Common myeloid progenitor, CD34-positive (primary cell): ENCODE measurements around the gene PADI1.

Experiments
- CTCF ChIA-PET: fragments of 350-600 bp; sonication (Branson Sonifier 250); formaldehyde crosslinking; loops from one replicate; lab custom pipeline; 2021; ENCODE audit warnings: antibody characterized with exemption; lab: Charles Lee
- POLR2A ChIA-PET: fragments of 350-600 bp; sonication (Branson Sonifier 250); formaldehyde crosslinking; loops from one replicate; lab custom pipeline; 2021; ENCODE audit warnings: antibody characterized with exemption; lab: Charles Lee
- DNase-seq, 3 donors: peaks; one replicate each; pipeline versions ENCODE4 v3.0.0 to v3.0.0-alpha.2; 2013
- H3K27ac ChIP-seq, 2 experiments: 1 replicate in 1 of 2; 2 replicates in 1 of 2; pipeline ENCODE4 v1.7.0; 2013; ENCODE audit warnings: inconsistent platforms in 2 of 2, low read length in 2 of 2, mild to moderate bottlenecking in 2 of 2, low read depth in 1 of 2, moderate library complexity in 1 of 2; ENCODE audit not compliant: severe bottlenecking in 2 of 2, insufficient read depth in 1 of 2, poor library complexity in 1 of 2
- H3K27me3 ChIP-seq, 5 experiments: replicated peaks in 2 of 5; 1 replicate in 3 of 5; 2 replicates in 2 of 5; pipeline versions ENCODE4 v1.6.1 to v1.7.0; 2013; ENCODE audit warnings: low read length in 4 of 5, mild to moderate bottlenecking in 2 of 5, moderate library complexity in 2 of 5, inconsistent platforms in 1 of 5; ENCODE audit not compliant: insufficient read depth in 5 of 5, control insufficient read depth in 4 of 5
- H3K36me3 ChIP-seq, 4 experiments: 1 replicate in 2 of 4; 2 replicates in 2 of 4; pipeline versions ENCODE4 v1.6.1 to v1.7.0; 2013; ENCODE audit warnings: low read length in 3 of 4, control low read depth in 1 of 4, mild to moderate bottlenecking in 1 of 4; ENCODE audit not compliant: control insufficient read depth in 4 of 4, insufficient read depth in 4 of 4
- H3K4me1 ChIP-seq, 4 experiments: 1 replicate in 3 of 4; 2 replicates in 1 of 4; pipeline versions ENCODE4 v1.6.1 to v1.7.1; 2013; ENCODE audit warnings: low read length in 3 of 4, mild to moderate bottlenecking in 3 of 4, control low read depth in 1 of 4, inconsistent platforms in 1 of 4, moderate library complexity in 1 of 4; ENCODE audit not compliant: control insufficient read depth in 4 of 4, insufficient read depth in 4 of 4; ENCODE audit errors: control extremely low read depth in 1 of 4
- H3K4me3 ChIP-seq, 7 experiments: 1 replicate in 4 of 7; 2 replicates in 3 of 7; pipeline versions ENCODE4 v1.5.1 to v1.7.0; 2013; ENCODE audit warnings: mild to moderate bottlenecking in 7 of 7, low read length in 6 of 7, moderate library complexity in 6 of 7, inconsistent platforms in 2 of 7, low read depth in 2 of 7, control low read depth in 1 of 7; ENCODE audit not compliant: insufficient read depth in 4 of 7, control insufficient read depth in 1 of 7; ENCODE audit errors: extremely low read depth in 1 of 7
- H3K9me3 ChIP-seq, 5 experiments: 1 replicate in 4 of 5; 2 replicates in 1 of 5; pipeline versions ENCODE4 v1.6.1 to v1.7.1; 2013; ENCODE audit warnings: low read length in 4 of 5, mild to moderate bottlenecking in 2 of 5, inconsistent platforms in 1 of 5, low read depth in 1 of 5, moderate library complexity in 1 of 5; ENCODE audit not compliant: control insufficient read depth in 4 of 5, insufficient read depth in 2 of 5; ENCODE audit errors: control extremely low read depth in 1 of 5
- WGBS: methylation state at CpG from one replicate; pipeline ENCODE4 v1.1.5; 2013; ENCODE audit not compliant: insufficient coverage; 5-methylcytosine and 5-hydroxymethylcytosine counted together

The PADI1 gene

GRCh38 chr1:17215545-17215890, 10.6 kb downstream of the PADI1 start:
- peaks cover 0 to 5% (median 0%) of the 10 kb centered on the region in 5 experiments for H3K27me3 ChIP-seq
- no peak overlapping the region for H3K4me3 ChIP-seq
- DNase-seq = no peak
- peaks cover 4 to 51% (median 33%) of the 10 kb centered on the region in 4 experiments for H3K4me1 ChIP-seq
- H3K27ac ChIP-seq = no peak overlapping the region
- H3K36me3 ChIP-seq = no peaks in the 10 kb centered on the region
- POLR2A ChIA-PET = interaction anchor here (0.6 kb wide), 1 partner anchor 149 kb away, joined by 3 read pairs; no protein-coding TSS in a partner anchor
- CTCF ChIA-PET = interaction anchor here (0.6 to 1.8 kb wide), 5 partner anchors 11 to 46 kb away, joined by 3 to 8 read pairs (median 4); no protein-coding TSS in a partner anchor
- WGBS = 100% methylated on average over 5 of the region's 6 CpGs
- H3K9me3 ChIP-seq = no peaks in the 10 kb centered on the region

GRCh38 chr1:17216078-17216477, 11.2 kb downstream of the PADI1 start:
- Histone ChIP-seq H3K36me3 (no peaks in the 10 kb centered on the region), H3K27me3 (peaks cover 0 to 5% (median 0%) of the 10 kb centered on the region in 5 experiments), H3K4me1 (peaks cover 4 to 46% (median 31%) of the 10 kb centered on the region in 4 experiments), H3K4me3 (no peak overlapping the region), H3K27ac (no peak overlapping the region), H3K9me3 (no peaks in the 10 kb centered on the region)
- ChIA-PET CTCF (interaction anchor here (1.3 to 1.6 kb wide), 3 partner anchors 17 to 47 kb away, joined by 3 to 8 read pairs (median 4); no protein-coding TSS in a partner anchor), POLR2A (interaction anchor here (0.6 kb wide), 1 partner anchor 150 kb away, joined by 3 read pairs; no protein-coding TSS in a partner anchor)
- WGBS = 86% methylated on average over 5 of the region's 5 CpGs
- no peak for DNase-seq

- Histone ChIP-seq H3K4me1 (peaks cover 4 to 33% (median 19%) of the 10 kb centered on the region in 4 experiments), H3K27me3 (peaks cover 0 to 5% (median 0%) of the 10 kb centered on the region in 5 experiments), H3K4me3 (no peak overlapping the region), H3K27ac (no peak overlapping the region), H3K36me3 (no peaks in the 10 kb centered on the region), H3K9me3 (no peaks in the 10 kb centered on the region)
- POLR2A ChIA-PET = no interaction called here
- 100% methylated on average over 2 of the region's 3 CpGs for WGBS
- CTCF ChIA-PET = no interaction called here
- DNase-seq = no peak
Measured at GRCh38 chr1:17217607-17218006, 12.7 kb downstream of the PADI1 start.

- Histone ChIP-seq H3K4me3 (no peak overlapping the region), H3K9me3 (no peaks in the 10 kb centered on the region), H3K27me3 (peaks cover 0 to 5% (median 0%) of the 10 kb centered on the region in 5 experiments), H3K27ac (no peak overlapping the region), H3K36me3 (no peaks in the 10 kb centered on the region), H3K4me1 (peaks cover 0 to 20% (median 9%) of the 10 kb centered on the region in 4 experiments)
- ChIA-PET CTCF (no interaction called here), POLR2A (no interaction called here)
- WGBS = 95% methylated on average over 7 of the region's 7 CpGs
- DNase-seq = no peak
Measured at GRCh38 chr1:17218939-17219338, 14.0 kb downstream of the PADI1 start.

DNA sequence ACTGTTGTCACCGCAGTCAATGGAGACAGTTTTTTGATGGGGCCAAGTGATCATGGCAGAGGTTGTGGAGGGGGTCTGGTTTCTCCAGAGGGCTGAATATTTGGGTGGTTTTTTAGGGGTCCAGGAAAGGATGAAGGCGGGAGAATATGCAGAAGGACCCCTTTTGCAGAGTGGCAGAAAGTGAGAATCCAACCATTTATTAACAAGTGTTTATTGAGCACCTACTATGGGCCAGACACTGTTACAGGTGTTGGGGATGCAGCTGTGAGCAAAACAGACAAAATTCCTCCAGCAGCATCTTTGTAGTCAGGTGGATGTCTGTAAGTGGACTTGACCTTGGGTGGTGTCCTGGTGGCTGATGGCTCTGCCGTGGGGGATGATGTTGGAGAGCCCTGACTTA, 15.4 kb downstream of the PADI1 start:
- 100% methylated on average over 3 of the region's 3 CpGs for WGBS
- DNase-seq = no peak
- H3K27me3 ChIP-seq = peaks cover 0 to 5% (median 0%) of the 10 kb centered on the region in 5 experiments
- ChIA-PET CTCF (interaction anchor here (0.6 kb wide), 1 partner anchor 95 kb away, joined by 3 read pairs; no protein-coding TSS in a partner anchor), POLR2A (no interaction called here)
- H3K27ac ChIP-seq = no peak overlapping the region
- no peak overlapping the region for H3K4me3 ChIP-seq
- H3K36me3 ChIP-seq = no peaks in the 10 kb centered on the region
- no peaks in the 10 kb centered on the region for H3K9me3 ChIP-seq
- peaks cover 0 to 7% (median under 1%) of the 10 kb centered on the region in 4 experiments for H3K4me1 ChIP-seq

DNA sequence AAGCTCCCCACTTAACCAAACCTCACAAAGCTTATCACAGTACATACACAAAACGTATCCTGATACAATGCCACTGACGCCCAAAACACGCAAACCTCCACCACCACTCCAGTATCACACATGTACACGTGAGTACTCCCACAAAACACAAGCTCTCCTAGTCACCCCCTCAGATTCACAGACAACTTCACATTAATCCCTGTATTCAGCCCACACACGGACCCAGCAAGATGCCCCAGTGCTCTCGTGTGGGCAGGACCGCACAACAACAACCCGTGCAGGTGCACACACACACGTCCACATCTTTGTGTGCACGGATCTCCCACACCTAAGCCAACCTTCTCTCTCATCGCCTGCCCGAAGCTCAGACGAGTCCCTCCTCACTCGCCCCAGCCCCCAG, 17.6 kb downstream of the PADI1 start:
- WGBS = 96% methylated on average over 14 of the region's 14 CpGs
- Histone ChIP-seq H3K9me3 (no peaks in the 10 kb centered on the region), H3K4me1 (no peaks in the 10 kb centered on the region), H3K36me3 (no peaks in the 10 kb centered on the region), H3K27me3 (peaks cover 0 to 5% (median 0%) of the 10 kb centered on the region in 5 experiments), H3K27ac (no peak overlapping the region), H3K4me3 (no peak overlapping the region)
- ChIA-PET CTCF (interaction anchor here (1.0 to 2.5 kb wide), 5 partner anchors 8 to 162 kb away, joined by 3 to 7 read pairs (median 3); no protein-coding TSS in a partner anchor), POLR2A (no interaction called here)
- no peak for DNase-seq

- Histone ChIP-seq H3K4me1 (no peaks in the 10 kb centered on the region), H3K4me3 (no peak overlapping the region), H3K27me3 (no peaks in the 10 kb centered on the region), H3K27ac (no peak overlapping the region), H3K9me3 (no peaks in the 10 kb centered on the region), H3K36me3 (no peaks in the 10 kb centered on the region)
- DNase-seq = no peak
- ChIA-PET POLR2A (interaction anchor here (0.6 kb wide), 1 partner anchor 93 kb away, joined by 4 read pairs; no protein-coding TSS in a partner anchor), CTCF (interaction anchor here (1.0 to 1.7 kb wide), 2 partner anchors 13 to 34 kb away, joined by 4 to 5 read pairs; no protein-coding TSS in a partner anchor)
- WGBS = 95% methylated on average over 4 of the region's 4 CpGs
Measured at GRCh38 chr1:17224434-17224833, 19.5 kb downstream of the PADI1 start.
